ENCODE data around the gene XRCC3.

GRCh38 chr14:103727313-103727980 is 12.2 kb upstream of the XRCC3 start:
- no peak for TF ChIP-seq MAX (IDR thresholded peaks at IDR 0.05; ENCODE audit: low read depth, low read length)
- TF ChIP-seq CTCF (IDR thresholded peaks at IDR 0.05; ENCODE audit: low read depth, low read length): no peak

Measured in NB4 (cell line).